Testis (tissue), 2 donors: ENCODE results near the gene HIRIP3.

ENCODE experiments used
- POLR2A ChIP-seq: fragments of 450-650 bp; IDR thresholded peaks from one replicate; pipeline ENCODE4 v1.6.1; 2017; ENCODE audit warnings: antibody characterized with exemption, mild to moderate bottlenecking, moderate library complexity
- TF ChIP-seq, protein P1 (sequence below), 3 experiments: fragments of 450-650 bp in 2 of 3; fragments of 200-600 bp in 1 of 3; sonication (generic) in 1 of 3; IDR thresholded peaks; one replicate each; pipeline ENCODE4 v1.5.1; 2016 to 2019; ENCODE audit warnings: antibody characterized with exemption in 3 of 3, mild to moderate bottlenecking in 2 of 3, moderate library complexity in 1 of 3

- TF ChIP-seq, protein P1, sequence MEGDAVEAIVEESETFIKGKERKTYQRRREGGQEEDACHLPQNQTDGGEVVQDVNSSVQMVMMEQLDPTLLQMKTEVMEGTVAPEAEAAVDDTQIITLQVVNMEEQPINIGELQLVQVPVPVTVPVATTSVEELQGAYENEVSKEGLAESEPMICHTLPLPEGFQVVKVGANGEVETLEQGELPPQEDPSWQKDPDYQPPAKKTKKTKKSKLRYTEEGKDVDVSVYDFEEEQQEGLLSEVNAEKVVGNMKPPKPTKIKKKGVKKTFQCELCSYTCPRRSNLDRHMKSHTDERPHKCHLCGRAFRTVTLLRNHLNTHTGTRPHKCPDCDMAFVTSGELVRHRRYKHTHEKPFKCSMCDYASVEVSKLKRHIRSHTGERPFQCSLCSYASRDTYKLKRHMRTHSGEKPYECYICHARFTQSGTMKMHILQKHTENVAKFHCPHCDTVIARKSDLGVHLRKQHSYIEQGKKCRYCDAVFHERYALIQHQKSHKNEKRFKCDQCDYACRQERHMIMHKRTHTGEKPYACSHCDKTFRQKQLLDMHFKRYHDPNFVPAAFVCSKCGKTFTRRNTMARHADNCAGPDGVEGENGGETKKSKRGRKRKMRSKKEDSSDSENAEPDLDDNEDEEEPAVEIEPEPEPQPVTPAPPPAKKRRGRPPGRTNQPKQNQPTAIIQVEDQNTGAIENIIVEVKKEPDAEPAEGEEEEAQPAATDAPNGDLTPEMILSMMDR (IDR thresholded peaks at IDR 0.05): no peak
- TF ChIP-seq POLR2A: no peak
Measured at GRCh38 chr16:30023586-30023985, 28.2 kb upstream of the HIRIP3 start.
